Measurements from ENCODE around the gene RAC2. TPM values are rescaled to one million over a fixed set of nuclear protein-coding genes. Genes with fewer than 3 reads are reported as not detected.

The RAC2 gene
- total and polyA plus RNA-seq, 5 donors from 2014 or later, result 537 to 1,162 (median 922) TPM

DNA sequence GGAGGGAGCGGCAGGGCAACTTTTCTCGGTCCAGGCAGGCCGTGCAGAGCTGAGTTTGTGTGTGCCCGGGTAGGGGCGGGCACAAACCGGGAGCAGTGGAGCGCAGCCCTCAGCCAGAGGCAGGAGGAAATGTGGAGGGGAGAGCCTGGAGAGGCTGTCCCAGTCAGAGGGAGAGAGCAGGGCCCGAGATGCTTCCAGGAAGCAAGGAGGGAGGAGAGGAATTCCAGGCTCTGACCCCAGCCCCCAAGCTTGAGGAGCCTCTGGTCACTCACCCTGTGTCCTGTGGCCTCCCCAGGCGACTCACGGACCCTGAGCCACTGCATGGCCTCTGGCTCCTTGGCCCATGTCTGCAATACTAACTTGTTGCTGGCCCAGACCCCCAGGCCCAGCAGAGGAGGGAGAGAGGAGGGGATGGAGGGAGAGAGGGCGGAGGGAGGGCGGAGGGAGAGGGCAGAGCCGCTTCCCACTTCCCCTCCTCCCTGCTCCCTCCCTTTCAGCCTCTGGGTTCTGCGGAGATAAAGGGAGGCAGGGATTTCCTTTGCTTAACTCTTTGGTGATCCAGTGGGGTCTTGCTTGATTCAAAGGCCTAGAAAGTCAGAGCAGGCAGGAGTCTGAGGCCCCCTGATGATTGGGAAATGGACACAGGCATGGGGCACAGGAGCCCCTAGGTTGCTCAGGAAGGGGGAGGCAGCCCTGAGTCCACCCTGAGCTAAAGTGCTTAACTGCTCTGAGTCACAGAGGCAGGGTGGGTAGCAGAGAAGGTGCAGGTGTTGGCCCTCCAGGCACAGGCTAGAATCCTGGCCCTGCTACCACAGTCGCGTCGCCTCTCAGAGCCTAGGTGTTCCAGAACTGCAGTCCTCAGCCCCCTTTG, 55.9 kb downstream of the RAC2 start, which contains the start of gene C1QTNF6:
C1QTNF6 (minus strand) TSS at position 357 of the 871 bp plus-strand sequence; CDS start at position 323, 34 bp downstream.
- Histone ChIP-seq H3K9me3 (ENCODE audit: control insufficient read depth in 2 of 2, low read length in 2 of 2) (no peaks in the 10 kb centered on the region), H3K27me3 (ENCODE audit: control insufficient read depth, insufficient read depth, low read length) (no peaks in the 10 kb centered on the region), H3K27ac (ENCODE audit: insufficient read depth, low read length, poor library complexity, severe bottlenecking) (peak within 1 kb of the TSS; percentile 76), H3K4me3 (ENCODE audit: low read depth, low read length) (peak within 1 kb of the TSS; percentile 68), H3K36me3 (ENCODE audit: control insufficient read depth, insufficient read depth, low read length) (no peaks in the 10 kb centered on the region), H3K4me1 (ENCODE audit: control insufficient read depth, insufficient read depth, low read length, poor library complexity, severe bottlenecking) (peaks cover 68% of the 10 kb centered on the region)
- H3K36me3 Mint-ChIP-seq, result peaks cover 5% of the 10 kb centered on the region
- DNase-seq, result peak in 1 of 3 donors; percentile 37
- peak within 1 kb of the TSS; percentile 62 to 79 (median 76) for H3K4me3 Mint-ChIP-seq
- H3K4me1 Mint-ChIP-seq, result peaks cover 15 to 77% (median 52%) of the 10 kb centered on the region in 4 donors
- H3K27ac Mint-ChIP-seq, result peak within 1 kb of the TSS; percentile 86 to 93 (median 90)
- H3K9me3 Mint-ChIP-seq, result no peaks in the 10 kb centered on the region
- no peaks in the 10 kb centered on the region for H3K27me3 Mint-ChIP-seq
- ATAC-seq (ENCODE audit: low read depth in 2 of 2), result peak in 1 of 2 donors; percentile 18

GRCh38 chr22:37187552-37187890, 56.5 kb downstream of the RAC2 start:
- Mint-ChIP-seq H3K4me3 (peak overlapping the region in 3 of 4 donors; percentile 51 to 78 (median 58)), H3K27me3 (no peaks in the 10 kb centered on the region), H3K9me3 (no peaks in the 10 kb centered on the region), H3K4me1 (peaks cover 15 to 76% (median 49%) of the 10 kb centered on the region in 4 donors), H3K36me3 (peaks cover 5% of the 10 kb centered on the region), H3K27ac (peak overlapping the region; percentile 63 to 93 (median 88))
- H3K27ac ChIP-seq (ENCODE audit: insufficient read depth, low read length, poor library complexity, severe bottlenecking), result peak overlapping the region; percentile 62
- peak overlapping the region; percentile 68 for H3K4me3 ChIP-seq (ENCODE audit: low read depth, low read length)
- H3K9me3 ChIP-seq (ENCODE audit: control insufficient read depth in 2 of 2, low read length in 2 of 2), result no peaks in the 10 kb centered on the region
- no peaks in the 10 kb centered on the region for H3K36me3 ChIP-seq (ENCODE audit: control insufficient read depth, insufficient read depth, low read length)
- peaks cover 68% of the 10 kb centered on the region for H3K4me1 ChIP-seq (ENCODE audit: control insufficient read depth, insufficient read depth, low read length, poor library complexity, severe bottlenecking)
- ATAC-seq (ENCODE audit: low read depth in 2 of 2), result no peak
- DNase-seq, result no peak
- H3K27me3 ChIP-seq (ENCODE audit: control insufficient read depth, insufficient read depth, low read length), result no peaks in the 10 kb centered on the region

DNA sequence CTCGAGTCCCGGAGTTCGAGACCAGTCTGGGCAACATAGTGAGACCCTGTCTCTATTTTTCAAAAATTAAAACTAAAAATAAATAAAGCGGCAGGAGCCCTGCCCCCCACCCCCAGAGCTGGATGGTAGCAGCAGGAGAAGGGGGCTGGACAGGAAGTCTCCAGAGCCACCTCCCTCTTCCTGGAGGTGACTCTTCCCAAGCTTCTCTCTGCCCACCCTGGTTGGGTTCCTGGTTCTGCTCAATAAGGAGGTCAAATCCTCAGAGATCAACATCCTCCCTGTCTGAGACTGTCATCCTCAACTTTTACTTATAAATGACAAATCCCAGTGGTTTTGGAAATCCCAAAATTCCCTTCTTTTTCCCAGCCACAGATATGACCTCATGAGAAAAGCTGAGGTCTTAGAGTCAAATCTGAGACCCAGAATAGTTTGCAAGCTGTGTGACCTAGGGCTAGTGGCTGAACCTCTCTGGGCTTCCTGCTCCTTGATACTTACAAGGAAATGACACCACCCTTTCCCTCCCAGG, 57.0 kb downstream of the RAC2 start:
- no peaks in the 10 kb centered on the region for H3K9me3 Mint-ChIP-seq
- peak overlapping the region; percentile 88 to 99 (median 93) for H3K27ac Mint-ChIP-seq
- H3K4me3 ChIP-seq (ENCODE audit: low read depth, low read length), result peak overlapping the region; percentile 68
- peaks cover 5% of the 10 kb centered on the region for H3K36me3 Mint-ChIP-seq
- H3K4me1 Mint-ChIP-seq, result peaks cover 15 to 76% (median 45%) of the 10 kb centered on the region in 4 donors
- no peak for DNase-seq
- H3K27me3 ChIP-seq (ENCODE audit: control insufficient read depth, insufficient read depth, low read length), result no peaks in the 10 kb centered on the region
- peak overlapping the region; percentile 13 to 82 (median 74) for H3K4me3 Mint-ChIP-seq
- peak overlapping the region; percentile 76 for H3K27ac ChIP-seq (ENCODE audit: insufficient read depth, low read length, poor library complexity, severe bottlenecking)
- H3K27me3 Mint-ChIP-seq, result no peaks in the 10 kb centered on the region
- H3K36me3 ChIP-seq (ENCODE audit: control insufficient read depth, insufficient read depth, low read length), result no peaks in the 10 kb centered on the region
- peaks cover 68% of the 10 kb centered on the region for H3K4me1 ChIP-seq (ENCODE audit: control insufficient read depth, insufficient read depth, low read length, poor library complexity, severe bottlenecking)
- H3K9me3 ChIP-seq (ENCODE audit: control insufficient read depth in 2 of 2, low read length in 2 of 2), result no peaks in the 10 kb centered on the region
- ATAC-seq (ENCODE audit: low read depth in 2 of 2), result no peak

- no peaks in the 10 kb centered on the region for H3K36me3 ChIP-seq (ENCODE audit: control insufficient read depth, insufficient read depth, low read length)
- ATAC-seq (ENCODE audit: low read depth in 2 of 2) (peak; percentile 71 to 78), DNase-seq (peak; percentile 44 to 96 (median 84))
- Mint-ChIP-seq H3K4me3 (peak overlapping the region; percentile 13 to 82 (median 74)), H3K4me1 (peaks cover 15 to 81% (median 48%) of the 10 kb centered on the region in 4 donors), H3K27me3 (no peaks in the 10 kb centered on the region), H3K9me3 (no peaks in the 10 kb centered on the region), H3K36me3 (peaks cover 5% of the 10 kb centered on the region), H3K27ac (peak overlapping the region; percentile 78 to 99 (median 93))
- peak overlapping the region; percentile 76 for H3K27ac ChIP-seq (ENCODE audit: insufficient read depth, low read length, poor library complexity, severe bottlenecking)
- H3K27me3 ChIP-seq (ENCODE audit: control insufficient read depth, insufficient read depth, low read length), result no peaks in the 10 kb centered on the region
- H3K9me3 ChIP-seq (ENCODE audit: control insufficient read depth in 2 of 2, low read length in 2 of 2), result no peaks in the 10 kb centered on the region
- peak overlapping the region; percentile 68 for H3K4me3 ChIP-seq (ENCODE audit: low read depth, low read length)
- peaks cover 68% of the 10 kb centered on the region for H3K4me1 ChIP-seq (ENCODE audit: control insufficient read depth, insufficient read depth, low read length, poor library complexity, severe bottlenecking)
Observed at GRCh38 chr22:37186228-37186996, 57.7 kb downstream of the RAC2 start.

GRCh38 chr22:37185646-37186227, 58.3 kb downstream of the RAC2 start:
- Histone ChIP-seq H3K27me3 (ENCODE audit: control insufficient read depth, insufficient read depth, low read length) (no peaks in the 10 kb centered on the region), H3K9me3 (ENCODE audit: control insufficient read depth in 2 of 2, low read length in 2 of 2) (no peaks in the 10 kb centered on the region), H3K4me1 (ENCODE audit: control insufficient read depth, insufficient read depth, low read length, poor library complexity, severe bottlenecking) (peaks cover 68% of the 10 kb centered on the region), H3K36me3 (ENCODE audit: control insufficient read depth, insufficient read depth, low read length) (no peaks in the 10 kb centered on the region), H3K27ac (ENCODE audit: insufficient read depth, low read length, poor library complexity, severe bottlenecking) (peak overlapping the region; percentile 76), H3K4me3 (ENCODE audit: low read depth, low read length) (peak overlapping the region; percentile 68)
- Mint-ChIP-seq H3K4me1 (peaks cover 15 to 86% (median 48%) of the 10 kb centered on the region in 4 donors), H3K36me3 (peaks cover 5% of the 10 kb centered on the region), H3K4me3 (peak overlapping the region; percentile 13 to 82 (median 74)), H3K9me3 (no peaks in the 10 kb centered on the region), H3K27me3 (no peaks in the 10 kb centered on the region), H3K27ac (peak overlapping the region; percentile 78 to 99 (median 93))
- no peak for DNase-seq
- peak in 1 of 2 donors; percentile 19 for ATAC-seq (ENCODE audit: low read depth in 2 of 2)

DNA sequence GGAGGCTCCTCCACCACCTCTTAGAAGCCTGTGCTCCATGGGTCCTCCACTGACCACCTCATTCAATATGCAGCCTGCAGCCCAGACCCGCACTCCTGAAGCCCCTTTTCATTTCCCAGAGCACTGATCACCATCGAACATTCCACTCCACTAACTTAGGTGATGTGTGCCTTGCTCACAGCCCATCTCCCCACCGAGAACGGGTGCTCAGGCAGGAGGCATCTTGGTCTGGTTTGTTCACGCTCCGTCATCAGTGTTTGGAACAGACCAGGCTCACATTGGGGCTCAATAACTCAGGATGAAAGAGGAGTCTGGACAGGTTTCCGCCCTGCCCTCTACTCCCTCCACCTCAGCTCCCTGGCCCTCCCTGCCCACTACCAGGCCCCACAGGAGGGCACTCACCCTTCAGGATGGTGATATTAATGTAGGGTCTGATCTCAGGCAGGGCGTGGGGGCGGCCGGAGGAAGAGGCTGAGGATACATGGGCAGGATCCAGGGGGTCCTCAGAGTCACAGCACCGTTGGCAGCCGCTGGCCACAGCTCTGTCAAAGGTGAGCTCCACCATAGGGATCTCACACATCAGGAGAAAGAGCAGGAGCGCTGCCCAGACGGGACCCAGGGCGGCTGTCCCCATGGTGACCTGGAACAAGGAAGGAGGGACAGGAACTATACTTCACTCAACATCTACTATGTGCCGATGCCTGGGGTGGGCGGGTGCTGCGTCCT, 59.1 kb downstream of the RAC2 start:
- no peak for ATAC-seq (ENCODE audit: low read depth in 2 of 2)
- no peaks in the 10 kb centered on the region for H3K9me3 ChIP-seq (ENCODE audit: control insufficient read depth in 2 of 2, low read length in 2 of 2)
- H3K27ac ChIP-seq (ENCODE audit: insufficient read depth, low read length, poor library complexity, severe bottlenecking), result peak overlapping the region; percentile 76
- H3K27ac Mint-ChIP-seq, result peak overlapping the region; percentile 73 to 99 (median 82)
- peaks cover 15 to 90% (median 48%) of the 10 kb centered on the region in 4 donors for H3K4me1 Mint-ChIP-seq
- peaks cover 5% of the 10 kb centered on the region for H3K36me3 Mint-ChIP-seq
- H3K27me3 ChIP-seq (ENCODE audit: control insufficient read depth, insufficient read depth, low read length), result no peaks in the 10 kb centered on the region
- H3K36me3 ChIP-seq (ENCODE audit: control insufficient read depth, insufficient read depth, low read length), result no peaks in the 10 kb centered on the region
- DNase-seq, result no peak
- H3K27me3 Mint-ChIP-seq, result no peaks in the 10 kb centered on the region
- peaks cover 68% of the 10 kb centered on the region for H3K4me1 ChIP-seq (ENCODE audit: control insufficient read depth, insufficient read depth, low read length, poor library complexity, severe bottlenecking)
- peak overlapping the region; percentile 5 to 75 (median 46) for H3K4me3 Mint-ChIP-seq
- H3K9me3 Mint-ChIP-seq, result no peaks in the 10 kb centered on the region
- no peak overlapping the region for H3K4me3 ChIP-seq (ENCODE audit: low read depth, low read length)

Data from CD4-positive, CD25-positive, alpha-beta regulatory T cell (primary cell).